Uterus (tissue), 2 donors: ENCODE data around the gene UROC1.

ENCODE experiments used
- CTCF ChIP-seq, 4 experiments: fragments of 200-600 bp in 2 of 4; fragments of 450-650 bp in 2 of 4; sonication (generic) in 2 of 4; IDR thresholded peaks; one replicate each; pipeline ENCODE4 v1.5.1; 2016 to 2019; ENCODE audit warnings: antibody characterized with exemption in 4 of 4, mild to moderate bottlenecking in 2 of 4, moderate library complexity in 1 of 4
- POLR2A ChIP-seq, 2 donors: fragments of 450-650 bp; IDR thresholded peaks; one replicate each; pipeline ENCODE4 v1.6.1; 2016; ENCODE audit warnings: antibody characterized with exemption in 2 of 2, mild to moderate bottlenecking in 1 of 2, moderate library complexity in 1 of 2

DNA sequence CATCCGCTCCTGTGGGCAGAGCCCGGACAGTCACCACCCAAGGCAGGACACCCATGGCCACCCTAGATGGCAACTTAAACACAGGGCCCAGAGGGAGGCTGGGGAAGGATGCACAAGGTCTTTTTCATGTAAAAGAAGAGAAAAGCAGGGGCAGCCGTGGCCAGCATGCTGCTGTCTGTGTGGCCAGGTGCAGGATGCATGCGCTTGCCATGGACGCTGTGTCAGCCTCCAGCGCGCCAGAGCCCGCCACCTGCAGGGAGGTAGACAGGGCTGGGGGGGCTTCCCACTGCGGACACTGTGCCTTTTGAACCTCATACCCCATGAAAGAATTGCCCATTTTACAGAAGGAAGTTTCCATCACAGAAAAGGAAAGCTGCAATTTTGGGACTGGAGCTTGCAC is 18.2 kb downstream of the UROC1 start:
- TF ChIP-seq CTCF (IDR thresholded peaks at IDR 0.05) (no peak), POLR2A (IDR thresholded peaks at IDR 0.05) (no peak)
